Smooth muscle cell (in vitro differentiated cells): Measurements from ENCODE around the gene TYMS. TPM values are rescaled to one million over a fixed set of nuclear protein-coding genes. Genes with fewer than 3 reads are reported as not detected.

Experiments used
- DNase-seq: peaks from one replicate; lab custom pipeline; 2025; ENCODE audit not compliant: unreplicated experiment; lab: John Stamatoyannopoulos, UW
- H2AFZ ChIP-seq: fragments of 200-600 bp; sonication (generic); 2 replicates; pipeline ENCODE4 v1.6.0; 2016; ENCODE audit warnings: antibody characterized with exemption, low read depth, mild to moderate bottlenecking
- H3F3A ChIP-seq: fragments of 200-600 bp; sonication (generic); 2 replicates; pipeline ENCODE4 v1.6.0; 2017; ENCODE audit warnings: antibody characterized with exemption, low read depth
- H3K27ac ChIP-seq: fragments of 200-600 bp; sonication (generic); 2 replicates; pipeline ENCODE4 v1.5.1; 2016; ENCODE audit warnings: low read depth, mild to moderate bottlenecking
- H3K27me3 ChIP-seq: fragments of 200-600 bp; sonication (generic); 2 replicates; pipeline ENCODE4 v1.6.1; 2016; ENCODE audit warnings: low read depth, mild to moderate bottlenecking
- H3K36me3 ChIP-seq: fragments of 200-600 bp; sonication (generic); 2 replicates; pipeline ENCODE4 v1.5.1; 2016; ENCODE audit warnings: low read depth
- H3K4me1 ChIP-seq: fragments of 200-600 bp; sonication (generic); 2 replicates; pipeline ENCODE4 v1.5.1; 2016; ENCODE audit warnings: low read depth
- H3K4me2 ChIP-seq: fragments of 200-600 bp; sonication (generic); 2 replicates; pipeline ENCODE4 v1.6.0; 2016; ENCODE audit warnings: mild to moderate bottlenecking
- H3K4me3 ChIP-seq: fragments of 200-600 bp; sonication (generic); 2 replicates; pipeline ENCODE4 v1.5.1; 2016; ENCODE audit warnings: mild to moderate bottlenecking
- H3K79me2 ChIP-seq: fragments of 200-600 bp; sonication (generic); 2 replicates; pipeline ENCODE4 v1.6.0; 2016; ENCODE audit warnings: low read depth, mild to moderate bottlenecking
- H3K9ac ChIP-seq: fragments of 200-600 bp; sonication (generic); 2 replicates; pipeline ENCODE4 v1.6.0; 2016; ENCODE audit warnings: low read depth
- H3K9me3 ChIP-seq: fragments of 200-600 bp; sonication (generic); replicated peaks from 2 replicates; pipeline ENCODE4 v1.5.1; 2016; ENCODE audit warnings: low read depth
- H4K20me1 ChIP-seq: fragments of 200-600 bp; sonication (generic); 2 replicates; pipeline ENCODE4 v1.6.0; 2016; ENCODE audit warnings: low read depth
- WGBS: methylation state at CpG from one replicate; pipeline ENCODE4 v1.1.7; 2016; ENCODE audit warnings: low lambda C conversion rate; 5-methylcytosine and 5-hydroxymethylcytosine counted together
- polyA plus RNA-seq: library from polyadenylated mRNA; unstranded; fragments of >200 nt; fragmentation: Nextera tagmentation; extraction: Ambion mirVana; gene quantifications from 2 replicates; pipeline ENCODE4 v1.2.1, GENCODE V29; 2016
- total RNA-seq: library from RNA; depleted of rRNA; stranded (reverse); fragments of >200 nt; gene quantifications from 2 replicates; pipeline ENCODE4 v1.2.3, GENCODE V29; 2014
- TF ChIP-seq, protein P1 (sequence below): fragments of 200-600 bp; sonication (generic); IDR thresholded peaks from 2 replicates; pipeline ENCODE4 v1.5.1; 2017; ENCODE audit warnings: borderline replicate concordance, mild to moderate bottlenecking, antibody characterized with exemption; ENCODE audit not compliant: insufficient read depth, poor library complexity, severe bottlenecking

Gene TYMS
- total and polyA plus RNA-seq, 2 experiments from 2014 or later = 29.1 to 85.3 TPM

GRCh38 chr18:697800-698199 lies 40.3 kb downstream of the TYMS start:
- Histone ChIP-seq H4K20me1 (no peaks in the 10 kb centered on the region), H3K9me3 (no peaks in the 10 kb centered on the region), H3K79me2 (no peaks in the 10 kb centered on the region), H2AFZ (no peak overlapping the region), H3F3A (no peaks in the 10 kb centered on the region), H3K4me1 (no peaks in the 10 kb centered on the region), H3K9ac (no peak overlapping the region), H3K4me2 (no peak overlapping the region), H3K27ac (no peak overlapping the region), H3K36me3 (no peaks in the 10 kb centered on the region), H3K27me3 (no peaks in the 10 kb centered on the region), H3K4me3 (no peak overlapping the region)
- TF ChIP-seq, protein P1, sequence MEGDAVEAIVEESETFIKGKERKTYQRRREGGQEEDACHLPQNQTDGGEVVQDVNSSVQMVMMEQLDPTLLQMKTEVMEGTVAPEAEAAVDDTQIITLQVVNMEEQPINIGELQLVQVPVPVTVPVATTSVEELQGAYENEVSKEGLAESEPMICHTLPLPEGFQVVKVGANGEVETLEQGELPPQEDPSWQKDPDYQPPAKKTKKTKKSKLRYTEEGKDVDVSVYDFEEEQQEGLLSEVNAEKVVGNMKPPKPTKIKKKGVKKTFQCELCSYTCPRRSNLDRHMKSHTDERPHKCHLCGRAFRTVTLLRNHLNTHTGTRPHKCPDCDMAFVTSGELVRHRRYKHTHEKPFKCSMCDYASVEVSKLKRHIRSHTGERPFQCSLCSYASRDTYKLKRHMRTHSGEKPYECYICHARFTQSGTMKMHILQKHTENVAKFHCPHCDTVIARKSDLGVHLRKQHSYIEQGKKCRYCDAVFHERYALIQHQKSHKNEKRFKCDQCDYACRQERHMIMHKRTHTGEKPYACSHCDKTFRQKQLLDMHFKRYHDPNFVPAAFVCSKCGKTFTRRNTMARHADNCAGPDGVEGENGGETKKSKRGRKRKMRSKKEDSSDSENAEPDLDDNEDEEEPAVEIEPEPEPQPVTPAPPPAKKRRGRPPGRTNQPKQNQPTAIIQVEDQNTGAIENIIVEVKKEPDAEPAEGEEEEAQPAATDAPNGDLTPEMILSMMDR = no peak
- DNase-seq = no peak
- 77% methylated on average over 10 of the region's 10 CpGs for WGBS

DNA sequence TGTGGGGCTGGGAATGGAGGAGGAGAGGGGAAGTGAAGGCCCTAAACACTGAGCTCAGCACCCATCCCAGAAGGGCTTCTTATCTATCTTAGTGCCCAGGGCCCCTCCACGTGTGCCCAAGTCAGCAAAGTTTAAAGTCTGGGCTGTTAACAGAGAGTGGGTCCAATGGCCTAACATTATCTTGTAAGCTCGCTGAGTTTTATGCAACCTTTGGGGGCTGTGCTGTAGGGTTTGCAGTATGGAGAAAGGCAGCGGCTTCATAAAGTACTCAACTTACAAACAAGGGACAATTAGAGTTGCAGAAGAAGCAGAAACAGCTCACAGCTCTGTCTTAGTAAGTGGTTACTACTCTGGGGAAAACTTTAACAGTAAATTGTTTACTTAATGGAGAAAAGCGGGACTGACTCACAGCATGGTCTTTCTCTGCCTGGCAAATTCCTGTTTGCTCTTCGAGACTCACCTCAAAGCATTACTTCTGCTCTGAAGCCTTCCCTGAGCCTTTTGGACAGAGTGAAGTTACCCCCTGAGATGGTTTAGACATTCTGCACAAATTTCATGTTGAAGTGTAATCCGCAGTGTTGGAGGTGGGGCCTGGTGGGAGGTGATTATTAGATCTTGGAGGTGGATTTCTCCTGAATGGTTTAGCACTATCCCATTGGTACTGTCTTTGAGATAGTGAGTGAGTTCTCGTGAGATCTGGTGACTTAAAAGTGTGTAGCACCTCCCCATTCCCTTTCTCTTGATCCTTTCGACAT lies 45.9 kb downstream of the TYMS start:
- peaks cover 7% of the 10 kb centered on the region for H3F3A ChIP-seq
- no peaks in the 10 kb centered on the region for H4K20me1 ChIP-seq
- no peaks in the 10 kb centered on the region for H3K27me3 ChIP-seq
- H3K79me2 ChIP-seq = no peaks in the 10 kb centered on the region
- no peak for DNase-seq
- H3K4me2 ChIP-seq = peak overlapping the region; percentile 69
- no peak overlapping the region for H2AFZ ChIP-seq
- 40% methylated on average over 8 of the region's 8 CpGs for WGBS
- peak overlapping the region; percentile 76 for H3K9ac ChIP-seq
- H3K4me1 ChIP-seq = peaks cover 4% of the 10 kb centered on the region
- H3K4me3 ChIP-seq = no peak overlapping the region
- no peaks in the 10 kb centered on the region for H3K9me3 ChIP-seq
- TF ChIP-seq, protein P1 = no peak
- no peaks in the 10 kb centered on the region for H3K36me3 ChIP-seq
- peak overlapping the region; percentile 97 for H3K27ac ChIP-seq

DNA sequence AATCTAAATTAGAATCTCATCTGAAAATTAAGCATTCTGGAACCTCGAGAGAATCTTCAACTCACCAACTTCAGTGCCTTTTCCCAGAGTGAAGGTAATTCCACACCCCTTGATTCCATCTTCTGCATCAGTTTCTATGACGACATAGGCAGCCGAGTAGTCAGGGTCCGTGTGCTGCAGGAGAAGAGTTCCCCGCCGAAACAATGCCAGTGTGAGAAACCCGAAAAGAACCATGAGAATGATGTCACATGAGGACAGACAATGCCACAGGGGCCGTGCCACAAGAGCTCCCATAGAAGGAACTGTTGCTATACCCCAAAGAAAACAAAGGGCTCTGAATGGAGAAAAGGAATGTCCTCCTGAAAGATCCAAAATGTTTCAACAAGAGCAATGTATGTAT lies 49.0 kb downstream of the TYMS start:
- Histone ChIP-seq H3K36me3 (no peaks in the 10 kb centered on the region), H3K4me1 (peaks cover 6% of the 10 kb centered on the region), H3K27ac (no peak overlapping the region), H4K20me1 (no peaks in the 10 kb centered on the region), H3K9ac (no peak overlapping the region), H3K4me3 (no peak overlapping the region), H3F3A (peaks cover 7% of the 10 kb centered on the region), H3K4me2 (no peak overlapping the region), H3K27me3 (no peaks in the 10 kb centered on the region), H2AFZ (no peak overlapping the region), H3K9me3 (no peaks in the 10 kb centered on the region), H3K79me2 (peaks cover 8% of the 10 kb centered on the region)
- no peak for DNase-seq
- WGBS = 92% methylated on average over 8 of the region's 8 CpGs
- TF ChIP-seq, protein P1 = no peak

DNA sequence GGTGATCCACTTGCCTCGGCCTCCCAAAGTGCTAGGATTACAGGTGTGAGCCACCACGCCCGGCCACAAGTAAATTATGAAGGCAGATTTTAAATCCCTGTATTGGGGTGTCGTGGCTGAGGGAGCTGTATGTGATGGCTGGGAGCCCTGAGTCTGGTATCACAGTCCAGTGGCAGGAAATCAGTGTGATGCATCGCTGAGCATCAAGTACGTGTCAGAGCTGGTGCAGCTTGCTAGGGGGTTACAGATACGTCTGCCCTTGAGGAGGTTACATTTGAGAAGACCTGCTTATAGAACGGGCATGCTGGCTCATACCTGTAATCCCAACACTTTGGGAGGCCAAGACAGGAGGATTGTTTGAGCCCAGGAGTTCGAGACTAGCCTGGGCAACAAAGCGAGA lies 50.6 kb downstream of the TYMS start:
- Histone ChIP-seq H3K36me3 (no peaks in the 10 kb centered on the region), H2AFZ (no peak overlapping the region), H3K79me2 (peaks cover 8% of the 10 kb centered on the region), H3K27me3 (no peaks in the 10 kb centered on the region), H4K20me1 (no peaks in the 10 kb centered on the region), H3K9me3 (no peaks in the 10 kb centered on the region), H3F3A (peaks cover 12% of the 10 kb centered on the region), H3K4me2 (no peak overlapping the region), H3K4me3 (no peak overlapping the region), H3K27ac (no peak overlapping the region), H3K9ac (no peak overlapping the region), H3K4me1 (peaks cover 8% of the 10 kb centered on the region)
- TF ChIP-seq, protein P1 = no peak
- 98% methylated on average over 10 of the region's 10 CpGs for WGBS
- DNase-seq = no peak
